GM18508 (cell line): ENCODE results near the gene CFAP74.

Source experiments
- ATAC-seq: cut with Tn5 transposase; IDR thresholded peaks from one replicate; pipeline ENCODE4 v1.9.1; 2021; ENCODE audit warnings: moderate number of reproducible peaks; ENCODE audit not compliant: insufficient read depth, unreplicated experiment

CFAP74 gene

GRCh38 chr1:2042830-2043773 lies 39.5 kb upstream of the CFAP74 start:
- ATAC-seq: no peak

DNA sequence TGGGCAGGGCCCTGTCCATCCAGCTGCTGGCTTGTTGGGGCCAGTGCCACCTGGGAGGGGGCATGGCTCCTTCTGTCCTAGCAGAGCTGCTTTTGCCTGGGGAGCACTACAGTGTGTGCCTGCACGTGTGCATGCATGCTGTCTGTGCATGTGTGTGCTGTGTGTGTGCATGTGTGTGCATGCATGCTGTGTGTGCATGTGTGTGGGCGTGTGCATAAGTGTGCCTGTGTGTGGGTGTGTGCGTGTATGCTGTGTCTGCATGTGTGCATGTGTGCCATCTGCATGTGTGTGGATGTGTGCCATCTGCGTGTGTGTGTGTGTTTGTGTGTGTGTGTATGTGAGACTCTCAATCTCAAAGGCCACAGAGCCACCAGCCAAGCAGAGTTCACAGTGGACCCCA lies 38.3 kb upstream of the CFAP74 start:
- no peak for ATAC-seq

- no peak for ATAC-seq
Observed at GRCh38 chr1:2041305-2041704, 37.7 kb upstream of the CFAP74 start.

DNA sequence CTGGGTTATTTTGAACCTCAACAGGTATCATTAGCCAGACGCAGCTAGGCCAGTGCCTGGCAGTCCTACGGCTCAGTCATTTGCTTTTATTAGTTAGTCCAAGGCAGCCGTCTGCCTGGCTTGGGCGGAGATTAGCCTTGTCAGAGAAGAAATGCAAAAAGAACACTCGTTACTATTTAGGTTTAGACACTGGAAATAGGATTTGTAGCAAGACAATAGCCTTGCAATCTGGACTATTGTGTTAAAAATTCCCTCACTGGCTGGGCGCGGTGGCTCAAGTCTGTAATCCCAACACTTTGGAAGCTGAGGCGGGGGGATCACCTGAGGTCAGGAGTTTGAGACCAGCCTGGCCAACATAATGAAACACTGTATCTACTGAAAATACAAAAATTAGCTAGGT lies 35.7 kb upstream of the CFAP74 start:
- ATAC-seq: no peak

GRCh38 chr1:2038229-2038628 lies 34.6 kb upstream of the CFAP74 start:
- no peak for ATAC-seq

DNA sequence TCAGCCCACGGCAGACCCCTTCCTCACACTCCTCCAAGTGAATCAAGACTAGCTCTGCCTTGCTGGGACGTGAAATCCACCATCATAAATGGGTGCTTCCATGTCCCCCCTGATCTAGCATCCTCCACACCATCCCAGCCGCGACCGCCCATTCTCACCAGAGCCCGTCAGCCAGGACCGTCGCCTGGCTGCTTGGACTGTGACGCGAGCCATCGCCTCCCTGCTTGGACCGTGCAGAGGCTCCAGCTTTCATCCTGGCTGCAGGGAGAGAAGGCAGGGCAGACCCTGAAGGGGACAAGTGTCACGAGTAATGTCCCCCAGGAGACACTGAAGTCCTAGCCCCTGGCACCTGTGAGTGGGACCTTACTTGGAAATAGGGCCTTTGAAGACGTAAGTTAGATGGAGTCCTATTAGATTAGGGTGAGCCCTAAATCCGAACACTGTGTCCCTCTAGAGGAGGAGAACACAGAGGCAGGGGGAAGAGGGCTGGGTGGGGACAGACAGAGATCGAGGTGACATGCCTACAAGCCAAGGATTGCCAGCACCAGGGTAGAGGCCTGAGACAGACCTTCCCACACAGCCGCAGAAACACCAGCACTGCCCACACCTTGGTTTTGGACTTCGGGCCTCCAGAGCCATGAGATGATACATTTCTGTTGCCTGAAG lies 33.9 kb upstream of the CFAP74 start:
- no peak for ATAC-seq

DNA sequence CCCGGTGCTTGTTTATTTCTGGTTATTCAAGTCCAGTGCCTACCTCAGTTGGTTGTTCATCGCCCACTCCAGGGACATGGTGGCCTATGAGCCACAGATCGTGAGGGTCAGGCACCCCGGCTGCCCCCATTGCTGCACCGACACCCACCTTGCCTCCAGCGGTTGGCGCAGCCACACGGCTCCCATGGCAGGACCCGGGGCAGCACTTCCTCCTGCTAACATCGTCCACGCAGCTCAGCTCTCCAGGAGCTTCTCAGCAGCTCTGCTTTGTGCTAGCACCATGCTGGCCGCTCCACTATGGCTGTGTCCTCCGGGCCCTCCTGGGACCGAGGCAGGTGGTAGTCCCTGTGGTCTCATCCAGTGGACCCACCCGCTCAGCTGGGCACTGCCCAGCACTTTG lies 32.7 kb upstream of the CFAP74 start:
- no peak for ATAC-seq

DNA sequence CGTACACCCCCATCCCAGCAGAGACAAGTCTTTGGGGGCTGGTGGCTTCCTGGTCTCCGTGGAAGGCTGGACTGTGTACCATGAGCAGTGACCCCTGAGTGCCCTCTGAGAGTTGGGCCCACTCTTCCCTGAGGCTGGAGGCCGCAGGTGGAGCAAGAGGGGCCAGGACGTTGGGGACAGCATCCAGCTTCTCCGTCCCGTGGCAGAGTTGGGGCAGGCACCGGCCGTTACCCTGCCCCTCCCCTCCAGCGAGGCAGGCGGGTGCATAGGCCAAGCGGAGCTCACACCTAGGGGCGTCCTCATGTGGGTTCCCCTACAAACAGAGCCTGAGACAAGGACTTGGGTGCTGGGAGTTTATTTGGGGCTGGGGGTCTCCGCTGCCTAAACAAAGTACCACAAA lies 29.6 kb upstream of the CFAP74 start:
- ATAC-seq: no peak

DNA sequence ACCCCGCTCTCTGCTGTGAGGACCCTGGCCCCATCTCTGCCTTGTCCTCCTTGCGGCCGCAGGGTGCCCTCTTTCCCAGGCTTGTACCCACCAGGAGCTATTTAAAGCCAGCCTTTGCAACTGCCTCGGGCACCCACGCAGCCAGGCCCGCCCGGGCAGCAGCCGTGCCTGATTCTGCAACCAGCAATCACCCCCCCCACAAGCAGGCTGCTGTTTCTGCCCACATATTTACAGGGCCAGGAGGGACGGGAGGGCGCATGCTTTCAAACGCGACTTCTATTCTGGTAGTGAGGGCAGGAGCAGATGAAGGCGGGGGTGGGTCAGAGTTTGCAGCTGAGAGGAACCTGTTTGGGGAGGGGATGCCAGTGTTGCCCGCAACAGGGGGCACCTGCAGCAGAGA lies 29.2 kb upstream of the CFAP74 start:
- no peak for ATAC-seq

DNA sequence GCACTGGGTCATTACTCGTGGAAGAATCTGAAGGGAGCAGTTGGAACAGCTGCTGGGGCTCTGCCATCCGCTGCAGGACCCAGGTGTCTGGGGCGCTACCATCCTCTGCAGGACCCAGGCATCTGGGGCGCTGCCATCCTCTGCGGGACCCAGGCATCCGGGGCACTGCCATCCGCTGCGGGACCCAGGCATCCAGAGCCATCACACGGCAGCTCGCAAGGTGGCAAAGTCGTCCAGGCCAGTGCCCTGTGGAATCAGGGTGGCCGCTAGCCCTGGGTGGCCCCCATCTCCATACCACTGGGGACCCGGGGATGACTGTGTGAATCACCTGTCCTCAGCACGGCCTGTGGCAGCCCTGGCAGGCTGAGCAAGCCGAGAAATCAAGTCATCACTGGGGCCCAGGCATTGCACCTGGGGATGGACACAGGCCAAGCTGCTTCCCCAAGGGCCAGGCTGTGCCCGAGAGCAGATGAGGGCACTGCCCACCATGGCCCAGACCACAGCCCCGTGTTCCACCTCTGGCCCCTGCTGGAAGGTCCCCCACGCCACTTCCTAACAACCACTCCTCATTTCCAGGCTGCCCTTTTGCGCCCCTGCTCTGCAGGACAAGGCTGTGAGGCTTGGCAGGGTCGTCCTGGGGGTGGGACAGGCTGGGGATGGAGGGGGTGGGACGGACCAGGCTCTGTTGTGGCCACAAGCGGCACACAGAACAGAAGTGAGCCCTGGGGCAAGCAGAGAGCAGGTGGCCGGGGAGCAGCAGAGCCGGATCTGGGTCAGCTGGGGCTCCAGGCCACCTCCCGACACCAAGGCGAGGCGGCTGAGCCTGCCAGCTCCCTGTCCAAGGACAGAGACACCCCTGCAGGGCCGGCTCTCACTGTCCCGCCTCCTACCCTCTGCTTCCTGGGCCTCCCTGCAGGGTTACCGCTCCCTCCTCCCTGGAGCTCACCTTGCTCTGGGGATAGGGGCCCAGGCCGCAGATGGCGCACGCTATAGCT lies 28.3 kb upstream of the CFAP74 start:
- ATAC-seq: no peak

- no peak for ATAC-seq
Observed at GRCh38 chr1:2030076-2030871, 26.7 kb upstream of the CFAP74 start.

GRCh38 chr1:2029561-2029960 lies 26.0 kb upstream of the CFAP74 start:
- no peak for ATAC-seq

DNA sequence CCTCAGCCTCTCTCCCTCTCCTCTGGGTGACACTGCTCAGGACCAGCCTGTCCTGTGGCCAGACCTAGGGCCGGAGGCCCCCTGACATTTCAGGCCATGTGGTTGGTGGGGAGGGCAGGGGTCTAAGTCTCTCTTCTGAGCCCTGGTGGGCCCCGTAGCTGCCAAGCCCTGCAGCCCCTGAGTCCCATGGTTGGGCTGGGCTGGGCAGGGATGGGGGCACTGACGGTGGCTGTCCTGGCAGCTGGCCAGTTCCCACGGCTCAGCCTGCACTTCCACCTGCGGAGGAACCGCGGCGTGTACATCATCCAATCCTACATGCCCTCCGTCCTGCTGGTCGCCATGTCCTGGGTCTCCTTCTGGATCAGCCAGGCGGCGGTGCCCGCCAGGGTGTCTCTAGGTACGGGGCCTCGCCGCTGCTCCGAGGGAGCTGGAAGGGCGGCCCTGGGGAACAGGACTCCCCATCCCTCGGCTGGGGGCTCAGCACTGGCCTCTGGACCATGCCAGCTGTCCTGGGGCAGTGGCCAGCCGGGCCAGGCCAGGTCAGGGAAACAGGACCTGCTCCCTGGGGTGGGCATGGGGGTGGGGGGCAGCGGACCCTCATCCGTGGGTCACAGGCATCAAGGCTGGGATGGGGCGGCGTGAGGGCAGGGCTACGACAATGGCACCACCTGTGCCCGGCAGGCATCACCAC lies 25.4 kb upstream of the CFAP74 start:
- ATAC-seq: no peak

DNA sequence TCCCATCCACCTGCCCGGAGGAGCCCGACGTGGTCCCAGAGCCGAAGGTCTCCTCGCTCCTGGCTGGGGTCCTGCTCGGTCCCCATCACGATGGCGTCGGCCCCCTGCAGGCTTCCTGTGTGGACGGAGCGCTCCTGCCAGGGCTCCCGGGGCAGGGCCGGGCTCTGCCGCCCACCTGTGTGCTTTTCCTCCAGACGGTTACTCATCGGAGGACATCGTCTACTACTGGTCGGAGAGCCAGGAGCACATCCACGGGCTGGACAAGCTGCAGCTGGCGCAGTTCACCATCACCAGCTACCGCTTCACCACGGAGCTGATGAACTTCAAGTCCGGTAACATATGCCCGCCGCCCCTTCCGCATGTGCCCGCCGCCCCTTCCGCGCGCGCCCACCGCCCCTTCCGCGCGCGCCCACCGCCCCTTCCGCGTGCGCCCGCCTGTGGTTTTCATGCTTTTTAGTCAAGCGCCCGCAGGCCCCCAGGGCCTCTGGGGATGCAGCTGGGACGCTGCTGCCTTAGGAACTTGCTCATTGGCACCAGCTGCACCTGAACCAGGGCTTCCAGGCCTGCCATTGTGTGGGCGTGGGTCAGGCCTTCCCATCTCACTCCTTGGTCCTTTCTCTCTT lies 24.5 kb upstream of the CFAP74 start:
- ATAC-seq: no peak

- no peak for ATAC-seq
Observed at GRCh38 chr1:2025491-2025981, 21.9 kb upstream of the CFAP74 start.

DNA sequence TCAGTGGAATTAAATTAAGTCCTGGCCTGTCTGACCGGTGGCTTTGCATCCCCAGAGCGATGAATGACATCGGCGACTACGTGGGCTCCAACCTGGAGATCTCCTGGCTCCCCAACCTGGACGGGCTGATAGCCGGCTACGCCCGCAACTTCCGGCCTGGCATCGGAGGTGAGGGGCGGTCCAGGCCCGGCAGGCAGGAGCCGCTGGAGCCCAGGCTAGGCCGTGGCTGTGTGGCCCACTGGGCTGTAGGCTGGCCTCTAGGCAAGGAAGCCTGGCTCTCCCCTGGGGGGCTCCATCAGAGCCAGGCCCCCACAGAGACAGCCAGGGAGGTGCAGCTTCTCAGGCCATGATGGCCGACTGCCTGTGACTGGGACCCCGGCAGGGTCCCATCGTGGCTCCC lies 21.3 kb upstream of the CFAP74 start:
- ATAC-seq: no peak

DNA sequence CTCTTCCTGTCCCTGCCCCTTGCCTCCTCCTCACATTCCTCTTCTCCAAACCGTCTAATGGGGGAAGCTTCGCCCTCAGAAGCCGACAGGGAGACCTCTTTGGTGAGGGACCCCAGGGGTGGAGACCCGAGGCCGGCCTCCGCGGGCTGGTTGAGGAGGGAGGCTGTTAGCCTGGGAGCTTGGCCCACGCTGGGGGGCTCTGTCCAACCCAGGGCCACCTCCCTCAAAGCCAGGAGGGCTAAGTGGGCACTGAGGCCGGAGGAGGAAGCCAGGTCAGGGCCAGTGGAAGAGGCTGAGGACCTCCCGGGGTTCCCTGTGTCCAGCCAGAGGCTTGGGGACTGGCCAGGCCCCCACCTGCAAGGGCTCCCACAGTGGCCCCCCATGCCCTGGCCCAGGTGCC lies 20.9 kb upstream of the CFAP74 start:
- ATAC-seq: no peak

GRCh38 chr1:2023187-2023586 lies 19.6 kb upstream of the CFAP74 start:
- no peak for ATAC-seq
